Activated CD4-positive, alpha-beta memory T cell treated with anti-CD3 and anti-CD28 coated beads for 36 hours (primary cell): Measurements from ENCODE around the gene IAH1. TPM values are rescaled to one million over a fixed set of nuclear protein-coding genes. Genes with fewer than 3 reads are reported as not detected.

Experiments
- CTCF ChIA-PET: fragments of 350-600 bp; sonication (Branson Sonifier 250); formaldehyde crosslinking; loops from one replicate; lab custom pipeline; 2021; ENCODE audit warnings: antibody characterized with exemption, inconsistent platforms; lab: Charles Lee
- POLR2A ChIA-PET: fragments of 350-600 bp; sonication (Branson Sonifier 250); formaldehyde crosslinking; loops from one replicate; lab custom pipeline; 2021; ENCODE audit warnings: antibody characterized with exemption; lab: Charles Lee
- DNase-seq: peaks from one replicate; pipeline ENCODE4 v3.0.0-alpha.2; 2020
- H3K27ac Mint-ChIP-seq: one replicate; pipeline ENCODE4 v1.8.0; 2021; ENCODE audit warnings: mixed read lengths
- H3K27me3 Mint-ChIP-seq: one replicate; pipeline ENCODE4 v1.8.0; 2021; ENCODE audit warnings: mixed read lengths
- H3K36me3 Mint-ChIP-seq: one replicate; pipeline ENCODE4 v1.8.0; 2021; ENCODE audit warnings: mixed read lengths
- H3K4me1 Mint-ChIP-seq: one replicate; pipeline ENCODE4 v1.8.0; 2021; ENCODE audit warnings: low read depth, mixed read lengths
- H3K4me3 Mint-ChIP-seq: one replicate; pipeline ENCODE4 v1.8.0; 2021; ENCODE audit warnings: mild to moderate bottlenecking, mixed read lengths
- H3K9me3 Mint-ChIP-seq: one replicate; pipeline ENCODE4 v1.8.0; 2021; ENCODE audit warnings: mixed read lengths
- intact Hi-C: fragments of 100-400 bp; cut with micrococcal nuclease; formaldehyde crosslinking; loops from one replicate; pipeline ENCODE4 v1.15.1; 2023
- total RNA-seq, 2 experiments: library from RNA; stranded (reverse); gene quantifications; one replicate each; pipeline ENCODE4 v1.2.3, GENCODE V29; 2021

Gene IAH1
- 10 to 100 TPM; 83.3 to 87.1 TPM for total RNA-seq

GRCh38 chr2:9474361-9475057 lies at the start of gene IAH1:
IAH1 (plus strand) TSS chr2:9474551; CDS start chr2:9474567, 16 bp downstream.
- peak; percentile 77 for DNase-seq
- ChIA-PET CTCF (interaction anchor here (0.8 to 1.4 kb wide), 3 partner anchors 9 to 53 kb away, joined by 3 read pairs; no protein-coding TSS in a partner anchor), POLR2A (interaction anchor here (0.9 to 1.1 kb wide), 2 partner anchors 78 to 82 kb away, joined by 3 to 4 read pairs; no protein-coding TSS in a partner anchor)
- no peaks in the 10 kb centered on the region for H3K27me3 Mint-ChIP-seq
- no peaks in the 10 kb centered on the region for H3K9me3 Mint-ChIP-seq
- H3K4me1 Mint-ChIP-seq, result peaks cover 43% of the 10 kb centered on the region
- peaks cover 35% of the 10 kb centered on the region for H3K36me3 Mint-ChIP-seq
- intact Hi-C loops, result loop anchor here (1.0 to 2.0 kb wide), 2 partner anchors 51 to 156 kb away; partner anchors contain the start of genes CPSF3, ITGB1BP1 and YWHAQ
- H3K4me3 Mint-ChIP-seq, result peak within 1 kb of the TSS; percentile 79
- peak within 1 kb of the TSS; percentile 76 for H3K27ac Mint-ChIP-seq

GRCh38 chr2:9428965-9429577 lies 45.3 kb upstream of the IAH1 start:
- ChIA-PET POLR2A (no interaction called here), CTCF (no interaction called here)
- no peak overlapping the region for H3K4me3 Mint-ChIP-seq
- H3K27me3 Mint-ChIP-seq, result no peaks in the 10 kb centered on the region
- no peak for DNase-seq
- intact Hi-C loops, result loop anchor here (10.0 kb wide), 3 partner anchors 284 to 616 kb away; partner anchors contain the start of gene KLF11
- H3K9me3 Mint-ChIP-seq, result no peaks in the 10 kb centered on the region
- peaks cover 38% of the 10 kb centered on the region for H3K36me3 Mint-ChIP-seq
- H3K27ac Mint-ChIP-seq, result no peak overlapping the region
- H3K4me1 Mint-ChIP-seq, result peaks cover 18% of the 10 kb centered on the region

- ChIA-PET CTCF (interaction anchor here (0.7 to 1.3 kb wide), 3 partner anchors 8 to 288 kb away, joined by 3 to 5 read pairs (median 4); no protein-coding TSS in a partner anchor), POLR2A (interaction anchor here (1.5 kb wide), 1 partner anchor 8 kb away, joined by 3 read pairs; no protein-coding TSS in a partner anchor)
- peak overlapping the region; percentile 70 for H3K27ac Mint-ChIP-seq
- no peaks in the 10 kb centered on the region for H3K27me3 Mint-ChIP-seq
- no peak overlapping the region for H3K4me3 Mint-ChIP-seq
- no peaks in the 10 kb centered on the region for H3K9me3 Mint-ChIP-seq
- peaks cover 47% of the 10 kb centered on the region for H3K36me3 Mint-ChIP-seq
- no peak for DNase-seq
- intact Hi-C loops, result loop anchor here (1.0 kb wide), 1 partner anchor 11 kb away; no protein-coding TSS in a partner anchor
- peaks cover 18% of the 10 kb centered on the region for H3K4me1 Mint-ChIP-seq
Observed at GRCh38 chr2:9430316-9431293, 43.7 kb upstream of the IAH1 start.

GRCh38 chr2:9434489-9434888 lies 39.9 kb upstream of the IAH1 start:
- H3K36me3 Mint-ChIP-seq, result peaks cover 61% of the 10 kb centered on the region
- no peaks in the 10 kb centered on the region for H3K27me3 Mint-ChIP-seq
- no peak for DNase-seq
- no peaks in the 10 kb centered on the region for H3K9me3 Mint-ChIP-seq
- H3K4me3 Mint-ChIP-seq, result no peak overlapping the region
- H3K4me1 Mint-ChIP-seq, result peaks cover 15% of the 10 kb centered on the region
- intact Hi-C loops, result no loop called here
- CTCF ChIA-PET, result no interaction called here
- POLR2A ChIA-PET, result no interaction called here
- no peak overlapping the region for H3K27ac Mint-ChIP-seq

GRCh38 chr2:9439536-9439935 lies 34.8 kb upstream of the IAH1 start:
- Mint-ChIP-seq H3K36me3 (peaks cover 47% of the 10 kb centered on the region), H3K4me3 (no peak overlapping the region), H3K27ac (no peak overlapping the region), H3K9me3 (no peaks in the 10 kb centered on the region), H3K27me3 (no peaks in the 10 kb centered on the region), H3K4me1 (peaks cover 8% of the 10 kb centered on the region)
- CTCF ChIA-PET, result no interaction called here
- no peak for DNase-seq
- POLR2A ChIA-PET, result no interaction called here
- intact Hi-C loops, result no loop called here

GRCh38 chr2:9440058-9440727 lies 34.2 kb upstream of the IAH1 start:
- intact Hi-C loops, result no loop called here
- H3K4me3 Mint-ChIP-seq, result no peak overlapping the region
- peaks cover 46% of the 10 kb centered on the region for H3K36me3 Mint-ChIP-seq
- POLR2A ChIA-PET, result no interaction called here
- DNase-seq, result no peak
- H3K4me1 Mint-ChIP-seq, result peaks cover 14% of the 10 kb centered on the region
- H3K9me3 Mint-ChIP-seq, result no peaks in the 10 kb centered on the region
- H3K27ac Mint-ChIP-seq, result no peak overlapping the region
- no peaks in the 10 kb centered on the region for H3K27me3 Mint-ChIP-seq
- CTCF ChIA-PET, result no interaction called here

- H3K4me1 Mint-ChIP-seq, result peaks cover 21% of the 10 kb centered on the region
- H3K27me3 Mint-ChIP-seq, result no peaks in the 10 kb centered on the region
- no peak for DNase-seq
- CTCF ChIA-PET, result interaction anchor here (0.5 kb wide), 1 partner anchor 329 kb away, joined by 3 read pairs; no protein-coding TSS in a partner anchor
- intact Hi-C loops, result no loop called here
- H3K9me3 Mint-ChIP-seq, result no peaks in the 10 kb centered on the region
- no peak overlapping the region for H3K27ac Mint-ChIP-seq
- POLR2A ChIA-PET, result no interaction called here
- no peak overlapping the region for H3K4me3 Mint-ChIP-seq
- peaks cover 48% of the 10 kb centered on the region for H3K36me3 Mint-ChIP-seq
Observed at GRCh38 chr2:9441556-9441955, 32.8 kb upstream of the IAH1 start.

- no peaks in the 10 kb centered on the region for H3K9me3 Mint-ChIP-seq
- DNase-seq, result no peak
- intact Hi-C loops, result no loop called here
- H3K27ac Mint-ChIP-seq, result no peak overlapping the region
- peaks cover 45% of the 10 kb centered on the region for H3K36me3 Mint-ChIP-seq
- H3K4me1 Mint-ChIP-seq, result peaks cover 21% of the 10 kb centered on the region
- no peaks in the 10 kb centered on the region for H3K27me3 Mint-ChIP-seq
- CTCF ChIA-PET, result interaction anchor here (0.7 to 0.8 kb wide), 2 partner anchors 301 to 541 kb away, joined by 3 read pairs; no protein-coding TSS in a partner anchor
- POLR2A ChIA-PET, result no interaction called here
- no peak overlapping the region for H3K4me3 Mint-ChIP-seq
Observed at GRCh38 chr2:9443526-9443925, 30.8 kb upstream of the IAH1 start.

- CTCF ChIA-PET, result no interaction called here
- DNase-seq, result peak; percentile 24
- intact Hi-C loops, result no loop called here
- Mint-ChIP-seq H3K36me3 (peaks cover 51% of the 10 kb centered on the region), H3K27ac (peak overlapping the region; percentile 44), H3K4me1 (peaks cover 21% of the 10 kb centered on the region), H3K27me3 (no peaks in the 10 kb centered on the region), H3K9me3 (no peaks in the 10 kb centered on the region), H3K4me3 (no peak overlapping the region)
- POLR2A ChIA-PET, result interaction anchor here (1.1 kb wide), 1 partner anchor 110 kb away, joined by 3 read pairs; the partner anchor contains the start of gene ADAM17
Observed at GRCh38 chr2:9445089-9445488, 29.3 kb upstream of the IAH1 start.

GRCh38 chr2:9451231-9451630 lies 23.1 kb upstream of the IAH1 start:
- CTCF ChIA-PET, result no interaction called here

GRCh38 chr2:9460441-9461017 lies 13.8 kb upstream of the IAH1 start:
- intact Hi-C loops, result no loop called here
- Mint-ChIP-seq H3K9me3 (no peaks in the 10 kb centered on the region), H3K36me3 (peaks cover 36% of the 10 kb centered on the region), H3K4me3 (no peak overlapping the region), H3K4me1 (peaks cover 11% of the 10 kb centered on the region), H3K27ac (no peak overlapping the region), H3K27me3 (no peaks in the 10 kb centered on the region)
- ChIA-PET CTCF (no interaction called here), POLR2A (no interaction called here)
- no peak for DNase-seq

More at GRCh38 chr2:9451231-9451630, 23.1 kb upstream of the IAH1 start:
- no peak overlapping the region for H3K27ac Mint-ChIP-seq
- no peak for DNase-seq
- no peak overlapping the region for H3K4me3 Mint-ChIP-seq
- no peaks in the 10 kb centered on the region for H3K4me1 Mint-ChIP-seq
- no peaks in the 10 kb centered on the region for H3K27me3 Mint-ChIP-seq
- intact Hi-C loops, result no loop called here
- peaks cover 35% of the 10 kb centered on the region for H3K36me3 Mint-ChIP-seq
- H3K9me3 Mint-ChIP-seq, result no peaks in the 10 kb centered on the region
- POLR2A ChIA-PET, result interaction anchor here (0.6 kb wide), 1 partner anchor 29 kb away, joined by 8 read pairs; no protein-coding TSS in a partner anchor
